HepG2 (cell line): ENCODE measurements around the gene U2SURP. TPM values are rescaled to one million over a fixed set of nuclear protein-coding genes. Genes with fewer than 3 reads are reported as not detected.

Experiments
- HNRNPUL1 ChIP-seq: fragments of 200-400 bp; formaldehyde crosslinking; IDR thresholded peaks from 2 replicates; pipeline ENCODE4 v1.6.1; 2017; ENCODE audit warnings: low read depth, mild to moderate bottlenecking, low read length, moderate library complexity
- KLF12 ChIP-seq: sonication (generic); formaldehyde crosslinking; IDR thresholded peaks from 2 replicates; pipeline ENCODE4 v1.4.0; 2020; ENCODE audit warnings: missing genetic modification reagents, borderline replicate concordance
- MXD1 ChIP-seq: sonication (generic); formaldehyde crosslinking; IDR thresholded peaks from 2 replicates; pipeline ENCODE4 v1.4.0; 2020; ENCODE audit warnings: mild to moderate bottlenecking, missing genetic modification reagents
- ONECUT2 ChIP-seq: sonication (generic); formaldehyde crosslinking; IDR thresholded peaks from 2 replicates; pipeline ENCODE4 v1.4.0; 2020; ENCODE audit warnings: missing genetic modification reagents
- PHF8 ChIP-seq: sonication (generic); formaldehyde crosslinking; IDR thresholded peaks from 2 replicates; pipeline ENCODE4 v1.5.0; 2020; ENCODE audit warnings: missing genetic modification reagents
- RAD21 ChIP-seq: fragments of 450-650 bp; formaldehyde crosslinking; IDR thresholded peaks from 2 replicates; pipeline ENCODE4 v1.5.0; 2020; ENCODE audit warnings: mild to moderate bottlenecking
- RFXANK ChIP-seq: IDR thresholded peaks from 2 replicates; pipeline ENCODE4 v1.6.1; 2016
- SETDB1 ChIP-seq: sonication (generic); formaldehyde crosslinking; IDR thresholded peaks from 2 replicates; pipeline ENCODE4 v1.5.1; 2020; ENCODE audit warnings: missing genetic modification reagents, mild to moderate bottlenecking, borderline replicate concordance
- SKI ChIP-seq: fragments of 450-650 bp; IDR thresholded peaks from one replicate; pipeline ENCODE4 v1.6.1; 2018; ENCODE audit warnings: mild to moderate bottlenecking; ENCODE audit not compliant: partially characterized antibody
- SOX5 ChIP-seq: IDR thresholded peaks from 2 replicates; pipeline ENCODE4 v1.6.1; 2016; ENCODE audit warnings: borderline replicate concordance
- TARDBP ChIP-seq: sonication (generic); formaldehyde crosslinking; IDR thresholded peaks from 2 replicates; pipeline ENCODE4 v1.8.0; 2022; ENCODE audit warnings: mild to moderate bottlenecking, missing genetic modification reagents
- ZNF124 ChIP-seq: sonication (generic); formaldehyde crosslinking; IDR thresholded peaks from 2 replicates; pipeline ENCODE4 v1.4.0; 2020; ENCODE audit warnings: missing genetic modification reagents
- ZNF160 ChIP-seq: sonication (generic); formaldehyde crosslinking; IDR thresholded peaks from 2 replicates; pipeline ENCODE4 v1.8.0; 2022; ENCODE audit warnings: mild to moderate bottlenecking, inconsistent platforms, missing genetic modification reagents
- ZNF317 ChIP-seq: sonication (generic); formaldehyde crosslinking; IDR thresholded peaks from 2 replicates; pipeline ENCODE4 v1.5.0; 2020; ENCODE audit warnings: mild to moderate bottlenecking, missing genetic modification reagents
- ZNF414 ChIP-seq: sonication (generic); formaldehyde crosslinking; IDR thresholded peaks from 2 replicates; pipeline ENCODE4 v1.5.0; 2020; ENCODE audit warnings: missing genetic modification reagents
- polyA plus RNA-seq, 8 experiments: library from polyadenylated mRNA; depleted of rRNA in 3 of 8; stranded (reverse) in 7 of 8; unstranded in 1 of 8; fragments of >200 nt; fragmentation: Illumina TruSeq in 4 of 8; extraction: Trizol in 4 of 8; gene quantifications; 2 replicates each; pipeline versions ENCODE4 v1.2.1 to v1.2.3, GENCODE V29; 2011 to 2016; ENCODE audit warnings: low read depth in 4 of 8, missing spikeins in 1 of 8, mixed read lengths in 1 of 8; ENCODE audit not compliant: insufficient read depth in 1 of 8
- total RNA-seq, 5 experiments: library from RNA; depleted of rRNA; stranded (reverse); fragments of >200 nt; fragmentation: Illumina TruSeq; extraction: Trizol; gene quantifications; 2 replicates each; pipeline ENCODE4 v1.2.3, GENCODE V29; 2016; ENCODE audit warnings: low read depth in 1 of 5
- TF ChIP-seq, protein P1 (sequence below), 2 experiments: sonication (generic) in 1 of 2; formaldehyde crosslinking in 1 of 2; IDR thresholded peaks; 2 replicates each; pipeline versions ENCODE4 v1.6.1 to v1.9.0; 2014 to 2022; ENCODE audit warnings: antibody characterized with exemption in 1 of 2, borderline replicate concordance in 1 of 2, inconsistent platforms in 1 of 2, low read depth in 1 of 2, missing genetic modification reagents in 1 of 2
- TF ChIP-seq, protein P2 (sequence below): sonication (generic); formaldehyde crosslinking; IDR thresholded peaks from 2 replicates; pipeline ENCODE4 v1.4.0; 2020; ENCODE audit warnings: missing genetic modification reagents
- TF ChIP-seq, protein P3 (sequence below): sonication (generic); formaldehyde crosslinking; IDR thresholded peaks from 2 replicates; pipeline ENCODE4 v1.8.0; 2022; ENCODE audit warnings: low read depth, missing genetic modification reagents

Gene U2SURP
- total and polyA plus RNA-seq, 2 of the 13 experiments (the other 11 are each of a cell fraction or from before 2014, with no cell fraction given) = 55.9 to 173 TPM

DNA sequence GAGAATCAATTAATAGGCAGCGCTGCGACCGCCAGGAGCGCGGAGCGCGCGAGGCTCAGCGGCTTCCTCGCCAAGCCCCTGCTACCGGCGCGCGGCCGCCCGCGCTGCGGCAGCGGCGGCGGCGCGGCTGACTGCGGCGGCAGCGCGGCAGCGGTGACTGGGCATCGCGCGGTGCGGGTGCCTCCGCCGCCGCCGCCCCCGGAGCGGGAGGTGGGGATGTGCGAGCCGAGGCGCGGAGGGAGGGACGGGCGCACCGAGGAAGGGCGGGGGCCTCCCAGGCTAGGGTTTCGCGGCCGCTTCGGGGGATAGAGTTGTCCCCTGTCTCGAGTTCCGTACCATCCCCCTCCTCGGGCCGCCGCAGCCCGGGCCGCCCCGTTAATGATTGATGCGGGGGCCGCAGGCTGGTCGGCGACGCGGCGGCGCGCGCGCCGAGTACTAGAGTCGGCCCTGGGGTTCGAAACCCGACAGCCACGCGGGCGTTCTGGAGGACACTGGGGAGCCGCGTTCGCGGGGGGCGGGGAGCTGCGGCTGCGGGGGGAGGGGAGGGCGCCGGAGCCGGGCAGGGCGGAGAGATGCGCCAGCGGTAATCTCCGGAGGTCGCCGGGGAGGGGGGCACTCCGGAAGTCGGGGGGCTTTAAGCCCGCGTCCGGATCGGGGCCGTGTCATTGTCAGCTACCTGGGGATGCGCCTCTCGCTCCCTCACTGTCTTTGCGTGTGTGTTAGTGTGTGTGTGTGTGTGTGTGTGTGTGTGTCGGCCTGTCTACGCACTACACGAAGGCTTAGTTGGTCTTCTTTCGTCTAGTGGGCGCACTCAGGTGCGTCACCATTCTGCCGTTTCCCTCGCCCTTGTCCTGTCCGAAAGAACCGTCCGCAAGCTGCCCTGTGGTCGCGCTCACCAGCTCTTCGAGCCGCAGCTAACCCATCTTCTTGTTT, 37.6 kb upstream of the U2SURP start, which contains the start of gene PAQR9 (continued):
- TF ChIP-seq, protein P1, sequence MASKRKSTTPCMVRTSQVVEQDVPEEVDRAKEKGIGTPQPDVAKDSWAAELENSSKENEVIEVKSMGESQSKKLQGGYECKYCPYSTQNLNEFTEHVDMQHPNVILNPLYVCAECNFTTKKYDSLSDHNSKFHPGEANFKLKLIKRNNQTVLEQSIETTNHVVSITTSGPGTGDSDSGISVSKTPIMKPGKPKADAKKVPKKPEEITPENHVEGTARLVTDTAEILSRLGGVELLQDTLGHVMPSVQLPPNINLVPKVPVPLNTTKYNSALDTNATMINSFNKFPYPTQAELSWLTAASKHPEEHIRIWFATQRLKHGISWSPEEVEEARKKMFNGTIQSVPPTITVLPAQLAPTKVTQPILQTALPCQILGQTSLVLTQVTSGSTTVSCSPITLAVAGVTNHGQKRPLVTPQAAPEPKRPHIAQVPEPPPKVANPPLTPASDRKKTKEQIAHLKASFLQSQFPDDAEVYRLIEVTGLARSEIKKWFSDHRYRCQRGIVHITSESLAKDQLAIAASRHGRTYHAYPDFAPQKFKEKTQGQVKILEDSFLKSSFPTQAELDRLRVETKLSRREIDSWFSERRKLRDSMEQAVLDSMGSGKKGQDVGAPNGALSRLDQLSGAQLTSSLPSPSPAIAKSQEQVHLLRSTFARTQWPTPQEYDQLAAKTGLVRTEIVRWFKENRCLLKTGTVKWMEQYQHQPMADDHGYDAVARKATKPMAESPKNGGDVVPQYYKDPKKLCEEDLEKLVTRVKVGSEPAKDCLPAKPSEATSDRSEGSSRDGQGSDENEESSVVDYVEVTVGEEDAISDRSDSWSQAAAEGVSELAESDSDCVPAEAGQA (IDR thresholded peaks at IDR 0.05; ENCODE audit: low read depth) = 0 out of 2 replicates have a peak, but pooled peaks have one; percentile 3
- TF ChIP-seq, protein P1 (CRISPR knock-in tag; IDR thresholded peaks at IDR 0.05; ENCODE audit: borderline replicate concordance) = no peak
- TF ChIP-seq RAD21 (CRISPR knock-in tag) (peak; percentile 39), ONECUT2 (CRISPR knock-in tag) (0 out of 2 replicates have a peak, but pooled peaks have one; percentile 47), TARDBP (CRISPR knock-in tag) (peak; percentile 67; the same call in 1 of the 2 replicates), MXD1 (CRISPR knock-in tag) (peak; percentile 61), ZNF160 (CRISPR knock-in tag) (peak; percentile 77), SOX5 (CRISPR knock-in tag) (0 out of 2 replicates have a peak, but pooled peaks have one; percentile 15), ZNF317 (no peak), ZNF414 (CRISPR knock-in tag) (no peak), SETDB1 (CRISPR knock-in tag) (no peak), SKI (peak; percentile 77), HNRNPUL1 (peak; percentile 93), ZNF124 (CRISPR knock-in tag) (no peak), RFXANK (CRISPR knock-in tag) (no peak), KLF12 (CRISPR knock-in tag) (peak; percentile 55; the same call in 1 of the 2 replicates), PHF8 (CRISPR knock-in tag) (peak; percentile 56)
- TF ChIP-seq, protein P2, sequence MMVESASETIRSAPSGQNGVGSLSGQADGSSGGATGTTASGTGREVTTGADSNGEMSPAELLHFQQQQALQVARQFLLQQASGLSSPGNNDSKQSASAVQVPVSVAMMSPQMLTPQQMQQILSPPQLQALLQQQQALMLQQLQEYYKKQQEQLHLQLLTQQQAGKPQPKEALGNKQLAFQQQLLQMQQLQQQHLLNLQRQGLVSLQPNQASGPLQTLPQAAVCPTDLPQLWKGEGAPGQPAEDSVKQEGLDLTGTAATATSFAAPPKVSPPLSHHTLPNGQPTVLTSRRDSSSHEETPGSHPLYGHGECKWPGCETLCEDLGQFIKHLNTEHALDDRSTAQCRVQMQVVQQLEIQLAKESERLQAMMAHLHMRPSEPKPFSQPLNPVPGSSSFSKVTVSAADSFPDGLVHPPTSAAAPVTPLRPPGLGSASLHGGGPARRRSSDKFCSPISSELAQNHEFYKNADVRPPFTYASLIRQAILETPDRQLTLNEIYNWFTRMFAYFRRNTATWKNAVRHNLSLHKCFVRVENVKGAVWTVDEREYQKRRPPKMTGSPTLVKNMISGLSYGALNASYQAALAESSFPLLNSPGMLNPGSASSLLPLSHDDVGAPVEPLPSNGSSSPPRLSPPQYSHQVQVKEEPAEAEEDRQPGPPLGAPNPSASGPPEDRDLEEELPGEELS (CRISPR knock-in tag) = peak; percentile 26; the same call in 1 of the 2 replicates
- TF ChIP-seq, protein P3, sequence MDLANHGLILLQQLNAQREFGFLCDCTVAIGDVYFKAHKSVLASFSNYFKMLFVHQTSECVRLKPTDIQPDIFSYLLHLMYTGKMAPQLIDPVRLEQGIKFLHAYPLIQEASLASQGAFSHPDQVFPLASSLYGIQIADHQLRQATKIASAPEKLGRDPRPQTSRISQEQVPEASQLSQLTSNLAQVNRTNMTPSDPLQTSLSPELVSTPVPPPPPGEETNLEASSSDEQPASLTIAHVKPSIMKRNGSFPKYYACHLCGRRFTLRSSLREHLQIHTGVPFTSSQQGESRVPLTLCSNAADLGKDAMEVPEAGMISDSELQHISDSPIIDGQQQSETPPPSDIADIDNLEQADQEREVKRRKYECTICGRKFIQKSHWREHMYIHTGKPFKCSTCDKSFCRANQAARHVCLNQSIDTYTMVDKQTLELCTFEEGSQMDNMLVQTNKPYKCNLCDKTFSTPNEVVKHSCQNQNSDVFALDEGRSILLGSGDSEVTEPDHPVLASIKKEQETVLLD = peak; percentile 71
